ENCODE measurements around the gene RIPOR1.

Gene RIPOR1

GRCh38 chr16:67517155-67517445 is 11.5 kb upstream of the RIPOR1 start:
- DNase-seq (ENCODE audit: low read depth): no peak
- TF ChIP-seq CTCF (IDR thresholded peaks at IDR 0.05; ENCODE audit: control insufficient read depth, insufficient read depth, low read depth, low read length, missing control alignments): no peak
- H3K4me3 ChIP-seq (ENCODE audit: control insufficient read depth, low read depth, low read length): no peak overlapping the region

- no peak overlapping the region for H3K4me3 ChIP-seq (ENCODE audit: control insufficient read depth, low read depth, low read length)
- no peak for DNase-seq (ENCODE audit: low read depth)
- no peak for TF ChIP-seq CTCF (IDR thresholded peaks at IDR 0.05; ENCODE audit: control insufficient read depth, insufficient read depth, low read depth, low read length, missing control alignments)
These were observed 10.8 kb upstream of the RIPOR1 start for GRCh38 chr16:67517661-67518423.

DNA sequence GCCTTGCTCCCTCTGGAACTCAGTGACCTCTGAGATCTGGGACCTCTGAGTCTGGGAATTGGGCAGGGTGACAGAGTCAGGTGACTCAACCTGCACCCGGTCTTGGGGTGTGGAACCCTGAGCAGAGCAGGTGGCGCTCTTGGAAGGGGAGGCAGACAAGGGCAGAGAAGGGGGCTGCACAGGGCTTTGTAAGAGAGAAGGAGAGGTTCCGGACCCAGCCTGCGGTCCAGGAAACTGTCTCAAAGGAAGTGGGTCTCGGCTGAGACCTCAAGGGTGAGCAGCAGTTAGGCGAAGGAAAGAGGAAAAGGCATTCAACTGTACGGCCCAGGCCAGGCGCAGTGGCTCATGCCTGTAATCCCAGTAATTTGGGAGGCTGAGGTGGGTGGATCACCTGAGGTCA is 10.0 kb upstream of the RIPOR1 start:
- TF ChIP-seq CTCF (IDR thresholded peaks at IDR 0.05; ENCODE audit: control insufficient read depth, insufficient read depth, low read depth, low read length, missing control alignments): no peak
- no peak overlapping the region for H3K4me3 ChIP-seq (ENCODE audit: control insufficient read depth, low read depth, low read length)
- no peak for DNase-seq (ENCODE audit: low read depth)

- no peak overlapping the region for H3K4me3 ChIP-seq (ENCODE audit: control insufficient read depth, low read depth, low read length)
- no peak for TF ChIP-seq CTCF (IDR thresholded peaks at IDR 0.05; ENCODE audit: control insufficient read depth, insufficient read depth, low read depth, low read length, missing control alignments)
- DNase-seq (ENCODE audit: low read depth): no peak
These were observed 9.4 kb upstream of the RIPOR1 start for GRCh38 chr16:67519242-67519641.

DNA sequence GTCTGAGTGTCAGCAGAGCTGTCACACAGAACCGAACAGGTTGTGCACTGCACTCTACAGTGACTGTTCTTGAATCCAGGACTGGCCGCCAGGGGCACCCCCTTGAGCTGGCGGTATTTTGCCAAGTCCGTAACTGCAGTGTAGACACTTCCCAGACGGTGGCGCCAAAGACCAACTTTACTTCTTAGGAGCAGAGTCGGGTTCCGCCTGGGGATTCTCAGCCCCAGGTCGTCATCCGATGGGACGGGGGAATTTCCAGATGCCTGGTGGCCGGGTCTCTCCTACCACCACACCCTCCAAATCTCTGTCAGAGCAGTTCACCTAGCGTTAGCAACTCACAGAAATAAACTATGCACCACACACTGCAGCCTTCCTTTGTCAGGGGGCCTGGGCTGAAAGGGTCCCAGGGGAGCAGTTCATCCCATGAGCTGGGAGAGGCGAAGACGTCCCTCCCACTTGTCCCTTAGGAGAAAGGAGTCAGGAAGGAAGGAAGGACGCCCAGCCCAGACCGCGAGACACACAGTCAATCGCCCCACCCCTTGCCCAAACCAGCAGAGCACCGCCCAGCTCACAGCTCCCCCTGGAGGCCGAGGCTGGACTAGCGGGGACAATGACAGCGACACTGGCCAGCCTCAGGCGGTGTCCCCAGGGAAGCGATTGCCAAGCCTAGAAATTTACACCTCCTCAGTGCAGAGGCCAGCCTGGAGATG is 7.4 kb upstream of the RIPOR1 start:
- peak; percentile 73 for DNase-seq (ENCODE audit: low read depth)
- peak overlapping the region; percentile 49 for H3K4me3 ChIP-seq (ENCODE audit: control insufficient read depth, low read depth, low read length)
- peak; percentile 99 for TF ChIP-seq CTCF (IDR thresholded peaks at IDR 0.05; ENCODE audit: control insufficient read depth, insufficient read depth, low read depth, low read length, missing control alignments)

GRCh38 chr16:67525176-67525860 is 3.3 kb upstream of the RIPOR1 start:
- TF ChIP-seq CTCF (IDR thresholded peaks at IDR 0.05; ENCODE audit: control insufficient read depth, insufficient read depth, low read depth, low read length, missing control alignments): no peak
- no peak for DNase-seq (ENCODE audit: low read depth)
- H3K4me3 ChIP-seq (ENCODE audit: control insufficient read depth, low read depth, low read length): no peak overlapping the region
